Subcutaneous preadipocyte (primary cell): ENCODE results near the gene ZDHHC13. TPM values are rescaled to one million over a fixed set of nuclear protein-coding genes. Genes with fewer than 3 reads are reported as not detected.

Experiments used
- total RNA-seq: library from RNA; depleted of rRNA; stranded (reverse); fragments of >200 nt; gene quantifications from 2 replicates; pipeline ENCODE4 v1.2.3, GENCODE V29; 2012

The ZDHHC13 gene
- 5.5 and 8.4 TPM in 2 replicates for total RNA-seq

DNA sequence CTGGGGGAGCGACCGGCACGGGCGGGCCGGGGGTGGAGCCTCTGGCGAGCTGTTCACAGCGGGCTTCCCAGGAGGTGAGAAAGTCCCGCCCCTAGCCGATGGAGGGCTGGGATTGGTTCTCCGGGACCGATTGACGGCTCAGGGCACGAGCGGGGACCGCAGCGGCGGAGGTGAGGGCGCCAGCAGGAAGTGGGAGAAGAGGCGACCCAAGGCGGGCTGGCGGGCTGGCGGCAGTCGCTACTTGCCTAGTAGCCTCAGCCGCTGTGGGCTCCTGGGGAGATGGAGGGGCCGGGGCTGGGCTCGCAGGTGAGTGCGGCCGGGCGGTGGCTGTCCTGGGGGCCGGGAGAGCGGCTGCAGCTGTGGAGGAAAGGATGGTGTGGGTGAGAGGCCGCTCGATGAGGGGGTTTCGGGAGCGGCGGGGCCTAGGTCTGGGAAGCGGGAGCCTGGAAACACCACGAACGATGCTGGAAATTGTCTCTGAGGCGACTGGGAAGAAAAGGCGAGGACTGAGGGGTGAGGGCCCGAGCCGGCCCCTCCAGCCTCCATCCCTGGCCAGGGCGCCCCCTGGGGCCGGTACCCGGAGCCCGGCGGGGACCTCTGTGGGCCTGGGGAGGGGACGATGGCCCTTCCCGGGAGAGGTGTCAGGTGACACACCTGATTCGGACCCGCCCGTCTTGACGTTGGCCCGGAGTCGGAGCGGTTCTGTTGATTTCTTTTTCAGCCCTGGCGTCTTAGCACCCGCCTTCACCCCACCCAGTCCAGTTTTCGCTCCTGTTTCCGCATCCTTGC is at the start of gene ZDHHC13:
Gene ZDHHC13, plus strand, starts transcription at position 198 of the 789 bp plus-strand sequence. Its CDS starts 82 bp downstream, at position 280.

DNA sequence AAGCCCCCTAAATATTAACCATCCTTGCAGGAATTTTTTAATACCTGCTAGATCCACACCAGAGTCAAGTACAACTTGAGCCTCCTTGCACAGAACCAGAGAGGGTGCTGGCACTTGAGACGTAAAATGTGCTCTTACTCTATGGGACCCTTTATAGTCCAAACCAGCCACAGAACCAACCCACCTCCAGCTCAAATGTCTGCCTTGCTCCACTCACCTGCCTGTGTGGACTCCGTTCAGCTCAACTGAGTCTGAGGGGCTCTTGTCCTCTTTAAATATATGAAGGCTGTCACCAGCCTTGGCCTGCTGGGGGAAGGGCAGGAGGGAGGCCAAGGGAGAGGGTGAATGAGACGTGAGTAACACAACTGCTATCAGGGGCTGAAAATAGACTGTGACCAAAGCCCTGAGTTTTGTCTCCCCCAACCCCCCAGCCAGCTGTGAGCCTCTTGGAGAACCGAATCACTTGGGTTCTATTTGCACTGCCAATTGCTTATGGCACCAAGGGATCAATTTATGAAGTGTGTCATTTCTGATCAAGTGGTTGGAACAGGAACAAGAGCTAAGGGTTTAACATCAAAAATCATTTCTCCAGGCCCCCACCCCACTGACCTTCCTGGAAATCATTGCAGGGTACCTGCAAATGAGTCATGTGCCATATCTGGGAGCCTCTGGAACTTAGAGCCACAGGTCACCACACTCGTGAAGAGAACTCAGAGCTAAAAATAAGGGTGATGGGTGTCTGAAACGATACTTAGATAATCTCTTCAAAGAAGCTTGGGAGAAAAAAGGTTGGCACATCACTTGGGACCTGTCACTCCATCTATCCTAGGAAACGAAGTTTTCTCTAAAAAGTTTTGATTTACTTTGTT is 85.0 kb downstream of the ZDHHC13 start, which contains the start of gene CSRP3:
Gene CSRP3, minus strand, starts transcription at position 247 of the 869 bp plus-strand sequence. CDS start 9,535 bp downstream, outside the sequence.

Other genes starting within 250 kb of the ZDHHC13 start
- not detected in 2 replicates for gene MRGPRX1, start 177.8 kb upstream of the ZDHHC13 start, total RNA-seq
- not detected in 2 replicates for gene MRGPRX2, start 56.5 kb upstream of the ZDHHC13 start, total RNA-seq
- not detected in 2 replicates for gene CSRP3, start 84.8 kb downstream of the ZDHHC13 start, total RNA-seq
- gene E2F8, start 123.8 kb downstream of the ZDHHC13 start, total RNA-seq, result 0.39 and 0.73 TPM in 2 replicates